Measurements from ENCODE around the gene C14orf132.

DNA sequence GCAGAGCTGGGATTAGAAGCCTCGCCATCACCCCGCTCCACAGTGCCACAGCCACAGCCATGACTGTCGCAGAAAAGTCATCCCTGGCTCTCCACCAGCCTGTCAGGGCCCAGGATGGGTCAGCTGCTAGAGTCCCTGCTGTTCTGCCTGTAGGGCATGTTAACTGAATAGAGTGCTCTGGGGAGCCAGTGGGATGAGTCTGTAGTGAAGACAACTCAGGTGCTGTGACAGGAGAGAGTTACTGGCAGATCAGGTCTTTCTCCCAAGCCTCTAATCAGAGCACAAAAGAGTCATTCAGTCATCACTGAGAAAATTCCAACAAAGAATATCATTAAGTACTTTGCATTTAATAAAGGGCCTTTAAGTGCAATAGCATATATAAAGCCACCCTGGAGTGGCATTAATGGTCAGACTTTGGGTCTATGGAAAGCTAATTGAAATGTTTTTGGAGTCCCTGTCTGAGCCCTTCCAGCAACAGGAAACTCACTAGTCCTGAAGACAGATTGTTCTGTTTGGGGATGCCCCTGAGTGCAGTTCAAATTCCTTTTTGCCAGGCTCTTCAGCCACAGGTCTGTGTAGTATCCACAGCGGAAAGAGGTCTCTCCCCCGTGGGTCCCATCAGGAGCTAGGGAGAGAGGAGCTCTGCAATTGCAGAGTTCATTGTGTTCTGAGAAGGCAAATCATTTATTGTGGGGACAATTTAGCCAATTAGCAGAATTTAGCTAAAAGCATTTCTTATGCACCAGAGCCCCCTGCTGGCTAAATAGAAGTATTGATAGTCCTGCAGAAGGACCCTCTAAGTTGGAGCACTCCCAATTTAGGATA, 45.2 kb upstream of the C14orf132 start:
- TF ChIP-seq CTCF (IDR thresholded peaks at IDR 0.05) (peak; percentile 56 to 88 (median 80)), POLR2A (IDR thresholded peaks at IDR 0.05) (no peak)
